ENCODE data around the gene SEC24C.
"Not testable (repeated sequence)": the region's sequence is repeated elsewhere in the genome, so short reads cannot be mapped to it uniquely, and the experiment has no call there.

SEC24C gene

GRCh38 chr10:73732426-73732825 is 11.7 kb upstream of the SEC24C start:
- no peak for DNase-seq

DNA sequence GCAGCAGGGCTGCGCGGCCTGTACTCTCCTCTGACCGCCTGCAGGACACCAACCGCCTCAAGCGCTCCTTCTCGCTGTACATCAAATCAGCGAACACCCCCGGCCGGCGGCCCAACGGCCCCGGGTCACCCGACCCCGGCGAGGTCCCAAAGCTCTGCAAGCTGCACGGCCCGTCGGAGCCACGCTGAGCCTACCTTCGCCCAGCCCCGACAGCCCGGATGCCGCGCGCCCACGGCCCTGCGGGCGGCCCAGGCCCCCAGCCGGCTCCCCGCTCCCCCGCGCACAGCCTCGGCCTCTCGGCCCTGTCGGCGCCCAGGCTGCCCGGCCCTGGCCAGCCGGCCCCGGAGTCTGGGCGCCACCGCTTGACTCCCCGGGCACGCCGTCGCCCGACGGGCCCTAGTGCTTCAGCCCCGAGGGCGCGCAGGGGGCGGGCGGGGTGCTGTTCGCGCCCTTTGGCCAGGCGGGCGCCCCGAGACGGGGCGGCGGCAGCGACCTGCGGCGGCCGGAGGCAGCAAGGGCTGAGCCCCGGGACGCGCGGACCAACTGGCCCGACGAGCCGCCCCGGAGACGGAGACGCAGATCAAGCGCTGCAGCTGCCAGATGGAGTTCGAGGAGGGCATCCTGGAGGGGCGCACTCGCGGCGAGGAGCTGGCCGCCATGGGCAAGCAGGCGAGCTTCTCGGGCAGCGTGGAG is 11.1 kb upstream of the SEC24C start:
- DNase-seq = no peak

DNA sequence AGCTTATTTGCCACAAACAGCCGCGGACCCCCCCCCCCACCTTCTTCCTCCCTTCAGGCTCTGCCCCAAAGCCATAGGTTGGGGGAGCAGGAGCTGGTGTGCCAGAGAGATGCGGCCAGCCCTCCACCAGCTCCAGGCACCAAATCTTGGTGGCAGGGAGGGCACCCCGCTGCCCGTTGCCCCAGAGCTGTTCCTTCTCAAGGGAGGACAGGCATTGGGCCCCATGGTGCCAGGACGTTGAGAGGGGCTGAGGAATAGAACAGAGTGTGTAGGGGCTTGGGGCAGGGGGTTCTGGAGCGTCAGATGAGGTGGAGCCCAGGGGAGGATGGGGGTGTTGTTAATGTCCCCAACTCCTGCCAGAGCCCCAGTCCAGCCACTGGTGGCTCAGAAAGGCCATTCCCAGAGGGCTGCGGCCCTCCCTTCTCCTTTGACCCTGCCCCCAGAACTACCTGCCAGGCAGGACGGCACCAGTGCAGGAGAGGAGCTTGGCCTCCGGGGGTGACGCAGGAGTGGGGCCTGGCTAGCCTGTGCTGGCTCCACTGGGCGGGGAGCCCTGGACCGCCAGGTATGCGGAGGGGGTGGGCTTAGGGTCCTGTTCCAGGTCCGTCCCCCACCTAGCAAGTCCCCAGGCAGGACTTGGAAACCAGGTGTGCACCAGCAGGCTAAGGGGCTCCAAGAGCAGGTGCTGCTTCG is 10.0 kb upstream of the SEC24C start:
- no peak for DNase-seq

DNA sequence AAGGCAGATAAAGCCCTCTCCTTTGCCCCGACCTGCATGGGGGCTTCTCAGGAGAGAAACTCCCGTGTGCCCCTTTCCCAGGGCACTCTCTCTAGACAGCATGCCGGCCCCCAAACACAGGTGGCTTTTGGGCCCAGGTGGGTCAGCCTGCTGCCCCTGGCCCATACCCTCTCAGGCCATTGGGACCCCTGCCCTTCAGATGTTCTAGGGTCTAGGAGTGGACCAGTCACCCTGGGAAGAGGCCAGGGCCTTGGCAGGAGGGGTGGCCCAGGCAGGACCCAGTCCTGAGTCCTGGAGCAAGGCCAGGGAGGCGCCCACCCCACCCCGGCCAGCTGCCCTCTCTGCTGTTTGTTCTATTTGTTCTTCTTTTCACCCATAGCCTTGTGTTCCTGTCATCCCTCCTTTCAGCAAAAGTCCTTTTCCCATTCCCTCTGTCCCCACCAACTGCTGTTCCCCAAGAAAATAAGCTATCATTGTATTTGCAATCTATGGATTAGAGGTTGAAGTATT is 9.3 kb upstream of the SEC24C start:
- DNase-seq = no peak

DNA sequence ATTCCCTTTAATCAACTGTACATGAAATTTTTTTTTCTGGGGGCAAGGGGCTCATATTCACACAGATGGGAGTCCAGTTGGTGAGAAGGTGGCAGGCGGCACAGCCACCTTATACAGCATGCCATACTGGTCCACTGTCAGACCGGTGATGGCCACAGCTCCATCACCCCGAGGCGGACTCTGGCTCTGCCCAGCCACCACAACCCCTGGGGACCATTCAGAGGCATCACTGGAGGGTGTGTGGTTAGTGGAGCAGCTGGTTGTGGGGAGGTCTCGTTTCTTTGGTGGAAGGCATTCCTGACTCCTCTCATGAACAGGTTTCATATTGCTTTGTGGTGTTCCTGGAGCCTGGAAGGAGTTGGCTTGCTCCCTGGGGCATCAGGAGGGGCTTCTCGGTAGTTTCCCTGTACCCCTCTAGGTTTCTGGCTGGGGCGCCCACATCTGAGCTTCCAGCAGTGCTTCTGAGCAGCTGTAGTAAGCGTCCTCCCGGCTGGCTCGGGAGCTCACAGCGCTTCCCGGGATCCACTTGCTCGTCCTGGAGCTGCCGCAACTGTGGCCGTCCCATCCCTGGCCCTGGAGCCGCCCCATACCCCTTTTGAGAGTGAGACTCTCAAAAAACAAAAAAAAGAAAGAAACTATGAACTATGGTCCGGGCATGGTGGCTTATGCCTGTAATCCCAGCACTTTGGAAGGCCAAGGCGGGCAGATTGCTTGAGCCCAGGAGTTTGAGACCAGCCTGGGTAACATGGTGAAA is 3.5 kb upstream of the SEC24C start:
- DNase-seq = not testable (repeated sequence)

DNA sequence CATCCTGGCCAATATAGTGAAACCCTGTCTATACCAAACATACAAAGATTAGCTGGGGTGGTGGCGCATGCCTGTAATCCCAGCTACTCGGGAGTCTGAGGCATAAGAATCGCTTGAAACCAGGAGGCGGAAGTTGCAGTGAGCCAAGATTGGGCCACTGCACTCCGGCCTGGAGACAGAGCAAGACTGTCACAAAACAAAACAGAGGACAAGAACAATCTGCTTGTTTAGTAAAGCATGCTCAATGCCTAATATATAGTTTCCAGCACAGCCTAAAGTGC is 1.8 kb upstream of the SEC24C start:
- DNase-seq = no peak

DNA sequence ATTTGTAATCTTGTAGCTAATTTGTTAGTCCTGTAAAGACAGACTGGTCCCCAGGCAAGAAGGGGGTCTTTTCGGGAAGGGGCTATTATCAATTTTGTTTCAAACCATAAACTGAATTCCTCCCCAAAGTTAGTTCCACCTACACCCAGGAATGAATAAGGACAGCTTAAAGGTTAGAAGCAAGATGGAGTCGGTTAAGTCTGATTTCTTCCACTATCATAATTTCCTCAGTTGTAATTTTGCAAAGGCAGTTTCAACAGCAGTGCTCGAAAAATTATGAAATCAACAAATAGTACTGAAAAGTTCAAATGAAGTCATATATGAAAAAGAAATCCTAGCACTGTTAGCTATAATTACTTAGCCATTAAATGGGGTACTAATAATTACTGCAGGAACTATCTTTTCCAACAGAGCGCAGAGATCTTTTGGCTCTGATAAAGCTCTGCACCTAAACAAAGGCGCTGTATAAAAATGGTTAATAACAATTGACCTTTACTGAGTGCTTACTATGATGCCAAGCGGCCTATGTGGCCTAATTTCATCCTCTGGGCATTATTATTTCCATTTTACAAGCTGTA is 756 bp upstream of the SEC24C start:
- no peak for DNase-seq

GRCh38 chr10:73744664-73744975 is 448 bp downstream of the SEC24C start:
- peak in 7 of 56 donors; percentile 35 to 61 (median 47) for DNase-seq

GRCh38 chr10:73746721-73747120 is 2.5 kb downstream of the SEC24C start:
- DNase-seq = no peak

GRCh38 chr10:73750819-73751218 is 6.6 kb downstream of the SEC24C start:
- DNase-seq = no peak

DNA sequence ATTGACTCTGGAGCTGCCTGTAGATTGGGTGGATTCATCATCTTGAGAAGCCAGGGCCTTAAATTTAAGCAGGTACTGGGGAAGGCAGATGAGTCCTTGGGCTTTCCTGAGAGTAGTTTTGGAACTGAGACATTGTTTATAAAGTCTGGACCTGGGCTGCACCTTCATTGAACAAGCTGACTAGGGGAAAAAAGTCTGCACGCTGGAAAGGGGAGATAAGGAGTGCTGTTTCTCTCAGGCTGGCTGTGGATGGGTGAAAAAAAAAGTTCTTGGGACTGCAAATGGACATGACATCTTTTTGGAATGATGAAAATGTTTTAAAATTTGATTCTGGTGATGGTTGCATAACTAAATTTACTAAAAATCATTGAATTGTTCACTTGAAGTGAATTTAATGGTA is 12.0 kb downstream of the SEC24C start:
- DNase-seq = no peak

- DNase-seq = no peak
Observed at GRCh38 chr10:73758704-73759511, 14.7 kb downstream of the SEC24C start.

GRCh38 chr10:73759512-73760115 is 15.4 kb downstream of the SEC24C start:
- no peak for DNase-seq

DNA sequence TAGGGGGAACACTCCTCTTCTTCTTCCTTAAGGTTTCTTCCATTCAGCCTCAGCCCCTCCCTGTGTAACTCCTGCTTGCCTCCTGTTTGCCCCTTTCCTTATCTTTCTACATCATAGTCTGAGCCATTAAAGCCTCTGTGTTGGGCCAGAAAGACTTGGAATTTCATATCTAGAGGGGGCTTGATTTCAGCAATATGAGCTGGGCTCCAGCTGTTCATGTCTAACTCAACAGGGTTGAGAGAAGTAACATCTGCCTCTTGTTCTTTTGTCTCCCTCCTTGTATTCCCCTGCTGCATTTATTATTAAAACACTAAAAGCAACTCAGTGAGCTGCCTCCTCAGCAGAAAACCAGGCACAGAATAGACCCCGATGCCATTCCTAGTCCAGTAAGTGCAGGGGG is 17.6 kb downstream of the SEC24C start:
- DNase-seq = no peak

DNA sequence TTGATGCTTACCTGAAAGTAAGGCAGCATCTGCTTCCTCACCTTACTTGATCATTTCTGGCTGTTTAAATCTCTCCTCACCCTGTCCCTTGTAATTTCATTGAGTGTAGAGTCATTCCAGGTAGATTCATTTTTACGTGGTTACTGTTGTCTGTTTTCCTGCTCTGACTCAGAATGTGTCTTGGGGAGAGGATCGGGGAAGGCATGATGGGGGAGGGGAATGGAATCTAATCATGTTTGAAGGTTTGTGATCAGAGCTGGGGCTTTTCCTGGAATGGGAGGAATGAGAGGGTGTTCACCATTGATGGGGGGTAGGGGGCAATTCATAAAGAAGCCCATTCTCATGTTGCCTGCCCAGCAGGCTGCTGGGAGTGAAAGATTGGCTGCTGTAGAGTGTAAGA is 18.7 kb downstream of the SEC24C start:
- DNase-seq = no peak

- no peak for DNase-seq
Observed at GRCh38 chr10:73763343-73763742, 19.2 kb downstream of the SEC24C start.

- no peak for DNase-seq
Observed at GRCh38 chr10:73765066-73765465, 20.9 kb downstream of the SEC24C start.

- no peak for DNase-seq
Observed at GRCh38 chr10:73768881-73769280, 24.7 kb downstream of the SEC24C start.

DNA sequence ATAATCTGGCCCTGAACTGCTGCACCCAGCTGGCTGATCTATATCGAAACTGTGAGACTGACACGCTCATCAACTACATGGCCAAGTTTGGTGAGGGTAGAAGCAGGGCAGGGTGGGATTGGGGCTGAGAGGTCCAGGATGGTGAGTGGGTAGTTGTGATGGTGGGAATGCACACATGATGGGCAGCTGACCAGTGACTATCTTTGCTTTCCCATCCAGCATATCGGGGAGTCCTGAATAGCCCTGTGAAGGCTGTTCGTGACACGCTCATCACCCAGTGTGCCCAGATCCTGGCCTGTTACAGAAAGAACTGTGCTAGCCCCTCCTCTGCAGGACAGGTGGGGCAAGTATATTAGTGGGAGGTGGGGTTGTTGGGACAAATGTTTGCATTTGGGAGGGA is 25.2 kb downstream of the SEC24C start:
- DNase-seq = no peak

DNA sequence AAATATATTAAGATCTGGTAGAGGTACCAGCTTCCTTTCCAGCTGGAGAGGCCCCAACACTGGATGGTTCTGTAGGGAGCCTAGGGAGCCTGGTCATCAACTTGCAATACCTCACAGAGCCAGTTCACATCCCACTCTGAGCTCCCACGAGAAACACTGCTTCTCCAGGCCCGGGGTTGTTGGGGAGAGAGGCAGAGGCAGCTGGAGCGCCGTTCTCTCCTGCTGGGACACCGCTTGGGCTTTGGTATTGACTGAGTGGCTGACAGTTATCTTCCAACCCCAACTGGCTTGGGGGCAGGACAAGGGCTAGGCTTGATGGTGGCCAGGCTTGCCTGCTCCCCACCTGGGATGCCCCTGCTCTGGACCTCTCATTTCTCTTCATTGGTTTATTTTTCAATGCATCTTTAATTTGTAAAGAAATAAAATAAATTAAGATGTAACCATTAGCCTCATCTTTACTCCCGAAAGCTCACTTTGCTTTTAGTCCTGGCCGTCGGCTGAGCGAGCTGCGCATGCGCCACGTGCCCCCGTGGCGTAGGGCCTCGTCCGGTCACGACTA is 27.6 kb downstream of the SEC24C start:
- DNase-seq = peak in 5 of 56 donors; percentile 82 to 91 (median 86)
